HEK293 (cell line): ENCODE results near the gene EML4.

Source experiments
- CTCF ChIP-seq: fragments of 450-650 bp; formaldehyde crosslinking; IDR thresholded peaks from 2 replicates; pipeline ENCODE4 v1.5.1; 2016; ENCODE audit warnings: missing biosample characterization, missing genetic modification characterization
- PATZ1 ChIP-seq: fragments of 450-650 bp; formaldehyde crosslinking; IDR thresholded peaks from 2 replicates; pipeline ENCODE4 v1.5.1; 2016; ENCODE audit warnings: missing biosample characterization, missing genetic modification characterization
- ZBTB21 ChIP-seq: fragments of 450-650 bp; formaldehyde crosslinking; IDR thresholded peaks from 2 replicates; pipeline ENCODE4 v1.5.1; 2017; ENCODE audit warnings: missing biosample characterization, missing genetic modification characterization
- ZNF747 ChIP-seq: fragments of 450-650 bp; formaldehyde crosslinking; IDR thresholded peaks from 2 replicates; pipeline ENCODE4 v1.5.1; 2016; ENCODE audit warnings: missing biosample characterization, missing genetic modification characterization
- ZSCAN18 ChIP-seq: fragments of 450-650 bp; formaldehyde crosslinking; IDR thresholded peaks from 2 replicates; pipeline ENCODE4 v1.5.1; 2016; ENCODE audit warnings: missing biosample characterization, missing genetic modification characterization

GRCh38 chr2:42289222-42289621, 120.1 kb downstream of the EML4 start:
- no peak for TF ChIP-seq CTCF (tag by site-specific recombination)
- no peak for TF ChIP-seq ZBTB21
- no peak for TF ChIP-seq PATZ1 (tag by site-specific recombination)
- no peak for TF ChIP-seq ZSCAN18 (tag by site-specific recombination)
- no peak for TF ChIP-seq ZNF747
